Memory B cell (primary cell): Measurements from ENCODE around the gene HLX.

Experiments
- ATAC-seq: fragments of 150-1000 bp; cut with Tn5 transposase; 2 replicates; pipeline ENCODE4 v1.10.0; 2021; ENCODE audit warnings: low read depth, mild to moderate bottlenecking, moderate library complexity
- DNase-seq, 2 donors: peaks; one replicate each; pipeline ENCODE4 v3.0.0; 2022; ENCODE audit warnings: low spot score in 2 of 2
- H3K27ac Mint-ChIP-seq: one replicate; pipeline ENCODE4 v1.8.0; 2022; ENCODE audit warnings: mild to moderate bottlenecking, moderate library complexity, mixed read lengths
- H3K27me3 Mint-ChIP-seq: one replicate; pipeline ENCODE4 v1.8.0; 2022; ENCODE audit warnings: mixed read lengths
- H3K36me3 Mint-ChIP-seq: one replicate; pipeline ENCODE4 v1.8.0; 2022; ENCODE audit warnings: mild to moderate bottlenecking, mixed read lengths
- H3K4me1 Mint-ChIP-seq: one replicate; pipeline ENCODE4 v1.8.0; 2022; ENCODE audit warnings: mixed read lengths
- H3K4me3 Mint-ChIP-seq: one replicate; pipeline ENCODE4 v1.8.0; 2022; ENCODE audit warnings: mild to moderate bottlenecking, moderate library complexity, mixed read lengths
- H3K9me3 Mint-ChIP-seq: one replicate; pipeline ENCODE4 v1.8.0; 2022; ENCODE audit warnings: mixed read lengths

HLX gene

GRCh38 chr1:220887520-220888416, 8.5 kb downstream of the HLX start:
- Mint-ChIP-seq H3K9me3 (no peaks in the 10 kb centered on the region), H3K4me3 (peak overlapping the region; percentile 85), H3K36me3 (peaks cover 13% of the 10 kb centered on the region), H3K4me1 (peaks cover 22% of the 10 kb centered on the region), H3K27me3 (peaks cover 42% of the 10 kb centered on the region), H3K27ac (no peak overlapping the region)
- peak; percentile 72 for ATAC-seq
- no peak for DNase-seq

- H3K4me3 Mint-ChIP-seq, result peak overlapping the region; percentile 39
- ATAC-seq, result no peak
- peaks cover 45% of the 10 kb centered on the region for H3K27me3 Mint-ChIP-seq
- no peak for DNase-seq
- H3K27ac Mint-ChIP-seq, result no peak overlapping the region
- peaks cover 10% of the 10 kb centered on the region for H3K36me3 Mint-ChIP-seq
- peaks cover 28% of the 10 kb centered on the region for H3K4me1 Mint-ChIP-seq
- H3K9me3 Mint-ChIP-seq, result no peaks in the 10 kb centered on the region
These were observed 9.3 kb downstream of the HLX start for GRCh38 chr1:220888417-220888986.

- H3K9me3 Mint-ChIP-seq, result no peaks in the 10 kb centered on the region
- ATAC-seq (no peak), DNase-seq (no peak)
- no peak overlapping the region for H3K4me3 Mint-ChIP-seq
- H3K4me1 Mint-ChIP-seq, result peaks cover 33% of the 10 kb centered on the region
- H3K27ac Mint-ChIP-seq, result no peak overlapping the region
- H3K27me3 Mint-ChIP-seq, result peaks cover 48% of the 10 kb centered on the region
- peaks cover 6% of the 10 kb centered on the region for H3K36me3 Mint-ChIP-seq
These were observed 10.1 kb downstream of the HLX start for GRCh38 chr1:220889333-220889732.

- Mint-ChIP-seq H3K36me3 (peaks cover 3% of the 10 kb centered on the region), H3K4me1 (peaks cover 33% of the 10 kb centered on the region), H3K27ac (no peak overlapping the region), H3K27me3 (peaks cover 46% of the 10 kb centered on the region), H3K4me3 (no peak overlapping the region), H3K9me3 (no peaks in the 10 kb centered on the region)
- ATAC-seq (no peak), DNase-seq (no peak)
These were observed 10.6 kb downstream of the HLX start for GRCh38 chr1:220889848-220890287.

GRCh38 chr1:220890602-220891001, 11.4 kb downstream of the HLX start:
- Mint-ChIP-seq H3K4me1 (peaks cover 33% of the 10 kb centered on the region), H3K4me3 (no peak overlapping the region), H3K27ac (no peak overlapping the region), H3K27me3 (peaks cover 46% of the 10 kb centered on the region), H3K36me3 (peaks cover 3% of the 10 kb centered on the region), H3K9me3 (no peaks in the 10 kb centered on the region)
- no peak for ATAC-seq
- no peak for DNase-seq

GRCh38 chr1:220891224-220892085, 12.2 kb downstream of the HLX start:
- ATAC-seq, result no peak
- H3K36me3 Mint-ChIP-seq, result no peaks in the 10 kb centered on the region
- no peak overlapping the region for H3K27ac Mint-ChIP-seq
- DNase-seq, result no peak
- H3K9me3 Mint-ChIP-seq, result no peaks in the 10 kb centered on the region
- peaks cover 33% of the 10 kb centered on the region for H3K4me1 Mint-ChIP-seq
- peaks cover 43% of the 10 kb centered on the region for H3K27me3 Mint-ChIP-seq
- H3K4me3 Mint-ChIP-seq, result peak overlapping the region; percentile 44

- H3K4me3 Mint-ChIP-seq, result no peak overlapping the region
- no peak overlapping the region for H3K27ac Mint-ChIP-seq
- peaks cover 43% of the 10 kb centered on the region for H3K27me3 Mint-ChIP-seq
- H3K4me1 Mint-ChIP-seq, result peaks cover 33% of the 10 kb centered on the region
- DNase-seq (no peak), ATAC-seq (no peak)
- no peaks in the 10 kb centered on the region for H3K9me3 Mint-ChIP-seq
- H3K36me3 Mint-ChIP-seq, result no peaks in the 10 kb centered on the region
These were observed 12.8 kb downstream of the HLX start for GRCh38 chr1:220892086-220892376.

GRCh38 chr1:220892997-220893700, 13.9 kb downstream of the HLX start:
- no peak for DNase-seq
- Mint-ChIP-seq H3K36me3 (no peaks in the 10 kb centered on the region), H3K4me3 (peak overlapping the region; percentile 82), H3K9me3 (no peaks in the 10 kb centered on the region), H3K27me3 (peaks cover 41% of the 10 kb centered on the region), H3K27ac (no peak overlapping the region), H3K4me1 (peaks cover 27% of the 10 kb centered on the region)
- peak; percentile 46 for ATAC-seq

- peaks cover 24% of the 10 kb centered on the region for H3K4me1 Mint-ChIP-seq
- H3K36me3 Mint-ChIP-seq, result no peaks in the 10 kb centered on the region
- H3K27me3 Mint-ChIP-seq, result peaks cover 37% of the 10 kb centered on the region
- H3K9me3 Mint-ChIP-seq, result no peaks in the 10 kb centered on the region
- no peak overlapping the region for H3K27ac Mint-ChIP-seq
- ATAC-seq (peak; percentile 41), DNase-seq (no peak)
- H3K4me3 Mint-ChIP-seq, result peak overlapping the region; percentile 82
These were observed 14.4 kb downstream of the HLX start for GRCh38 chr1:220893701-220894024.

- Mint-ChIP-seq H3K9me3 (no peaks in the 10 kb centered on the region), H3K4me3 (peak overlapping the region; percentile 82), H3K36me3 (no peaks in the 10 kb centered on the region), H3K27ac (no peak overlapping the region), H3K4me1 (peaks cover 23% of the 10 kb centered on the region), H3K27me3 (peaks cover 32% of the 10 kb centered on the region)
- no peak for DNase-seq
- peak; percentile 69 for ATAC-seq
These were observed 15.0 kb downstream of the HLX start for GRCh38 chr1:220894025-220894923.

- ATAC-seq, result no peak
- Mint-ChIP-seq H3K36me3 (no peaks in the 10 kb centered on the region), H3K9me3 (no peaks in the 10 kb centered on the region), H3K27ac (no peak overlapping the region), H3K27me3 (peaks cover 27% of the 10 kb centered on the region), H3K4me3 (no peak overlapping the region), H3K4me1 (peaks cover 27% of the 10 kb centered on the region)
- no peak for DNase-seq
These were observed 15.6 kb downstream of the HLX start for GRCh38 chr1:220894924-220895256.

GRCh38 chr1:220895412-220895946, 16.2 kb downstream of the HLX start:
- Mint-ChIP-seq H3K9me3 (peaks cover 1% of the 10 kb centered on the region), H3K36me3 (no peaks in the 10 kb centered on the region), H3K4me1 (peaks cover 26% of the 10 kb centered on the region), H3K27ac (no peak overlapping the region), H3K4me3 (no peak overlapping the region), H3K27me3 (peaks cover 22% of the 10 kb centered on the region)
- ATAC-seq (no peak), DNase-seq (no peak)

- peaks cover 1% of the 10 kb centered on the region for H3K9me3 Mint-ChIP-seq
- no peak for DNase-seq
- H3K27ac Mint-ChIP-seq, result no peak overlapping the region
- no peaks in the 10 kb centered on the region for H3K36me3 Mint-ChIP-seq
- peaks cover 23% of the 10 kb centered on the region for H3K4me1 Mint-ChIP-seq
- H3K4me3 Mint-ChIP-seq, result no peak overlapping the region
- peaks cover 18% of the 10 kb centered on the region for H3K27me3 Mint-ChIP-seq
- ATAC-seq, result no peak
These were observed 16.8 kb downstream of the HLX start for GRCh38 chr1:220896092-220896491.
